GM18517 (cell line): Measurements from ENCODE around the gene NT5C.
"Not testable (repeated sequence)": the region's sequence is repeated elsewhere in the genome, so short reads cannot be mapped to it uniquely, and the experiment has no call there.

Experiments
- ATAC-seq: cut with Tn5 transposase; IDR thresholded peaks from one replicate; pipeline ENCODE4 v1.9.1; 2021; ENCODE audit warnings: mild to moderate bottlenecking, moderate library complexity; ENCODE audit not compliant: unreplicated experiment

NT5C gene

DNA sequence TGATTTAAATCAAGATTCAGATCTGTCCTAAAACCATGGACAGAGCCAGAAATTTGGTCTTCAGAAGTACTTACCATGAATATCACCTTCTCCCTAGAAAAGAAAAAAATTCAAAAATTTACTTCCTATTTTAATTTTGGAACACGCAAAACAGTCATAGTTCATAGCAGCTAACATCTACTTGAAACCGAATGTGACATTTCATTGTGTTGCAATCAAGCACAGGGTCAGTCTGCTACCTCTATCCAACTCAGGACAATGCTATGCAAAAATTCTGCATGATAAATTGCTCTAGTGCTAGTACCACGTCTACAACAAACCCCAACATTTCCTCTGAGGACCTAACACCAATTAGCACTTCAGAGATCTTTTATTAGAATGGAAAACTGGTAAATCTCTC lies 15.1 kb upstream of the NT5C start:
- no peak for ATAC-seq

DNA sequence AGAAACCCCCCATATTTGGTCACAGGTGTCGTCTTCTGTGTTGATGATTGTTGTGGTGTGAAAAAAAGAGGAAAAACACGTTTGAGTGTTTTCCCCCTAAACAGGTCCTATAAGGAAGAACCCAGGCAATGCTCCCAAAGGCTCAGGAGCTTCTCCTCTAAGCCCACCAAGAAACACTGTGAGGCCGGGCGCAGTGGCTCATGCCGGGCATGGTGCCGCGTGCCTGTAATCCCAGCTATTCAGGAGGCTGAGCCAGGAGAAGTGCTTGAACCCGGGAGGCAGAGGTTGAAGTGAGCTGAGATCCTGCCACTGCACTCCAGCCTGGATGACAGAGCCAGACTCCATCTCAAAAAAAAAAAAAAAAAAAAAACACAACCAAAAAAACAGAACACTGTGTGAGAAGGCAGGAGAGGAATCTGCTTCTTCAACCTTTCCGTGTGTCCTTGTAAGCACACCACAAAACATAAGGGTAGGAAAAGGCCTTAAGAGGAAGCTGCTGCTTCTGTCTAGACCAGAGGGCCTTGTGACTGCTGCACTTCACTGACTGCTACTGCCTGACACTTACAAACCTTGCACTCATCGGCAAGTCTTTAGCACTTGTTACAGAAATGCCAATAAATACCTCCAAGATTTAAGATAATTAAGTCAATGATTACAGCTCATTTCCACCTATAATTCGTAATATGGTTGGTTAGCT lies 13.4 kb upstream of the NT5C start:
- ATAC-seq, result no peak

DNA sequence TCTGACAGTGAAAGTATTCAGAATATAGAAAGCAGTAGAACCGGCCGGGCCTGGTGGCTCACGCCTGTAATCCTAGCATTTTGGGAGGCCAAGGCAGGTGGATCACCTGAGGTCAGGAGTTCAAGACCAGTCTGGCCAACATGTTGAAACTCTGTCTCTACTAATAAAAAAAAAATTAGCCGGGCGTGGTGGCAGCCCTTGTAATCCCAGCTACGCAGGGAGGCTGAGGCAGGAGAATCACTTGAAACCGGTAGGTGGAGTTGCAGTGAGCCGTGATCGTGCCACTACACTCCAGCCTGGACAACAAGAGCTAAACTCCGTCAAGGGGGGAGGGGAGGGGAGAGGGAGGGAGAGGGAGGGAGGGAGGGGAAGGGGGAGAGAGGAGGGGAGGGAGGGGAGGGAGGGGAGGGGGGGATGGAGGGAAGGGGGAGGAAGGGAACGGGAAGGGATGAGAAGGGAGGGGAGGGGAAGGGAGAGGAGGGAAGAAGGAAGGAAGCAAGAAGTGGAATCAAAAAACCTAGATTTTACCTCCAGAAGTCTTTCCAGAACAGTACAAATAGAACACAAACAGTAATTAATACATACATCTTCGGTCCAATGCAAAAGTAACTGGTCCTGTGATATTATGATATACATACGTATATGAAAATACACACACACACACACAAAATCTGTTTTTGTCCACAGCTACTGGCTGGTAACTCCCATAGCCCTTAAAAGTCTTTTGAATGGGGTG lies 10.9 kb upstream of the NT5C start:
- no peak for ATAC-seq

DNA sequence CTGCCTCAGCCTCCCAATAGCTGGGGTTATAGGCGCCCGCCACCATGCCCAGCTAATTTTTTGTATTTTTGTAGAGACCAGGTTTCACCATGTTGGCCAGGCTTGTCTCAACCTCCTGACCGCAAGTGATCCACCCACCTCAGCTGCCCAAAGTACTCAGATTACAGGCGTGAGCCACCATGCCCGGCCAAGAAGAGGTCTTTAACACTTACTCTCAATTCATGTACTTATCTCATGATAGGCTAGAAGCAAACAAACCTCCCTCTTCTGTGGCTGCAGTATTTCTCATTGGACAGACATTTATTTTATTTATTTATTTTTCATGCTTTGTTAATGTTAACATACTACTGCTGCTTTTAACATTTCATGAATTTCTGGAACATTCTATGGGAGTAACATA lies 7.0 kb upstream of the NT5C start:
- no peak for ATAC-seq

DNA sequence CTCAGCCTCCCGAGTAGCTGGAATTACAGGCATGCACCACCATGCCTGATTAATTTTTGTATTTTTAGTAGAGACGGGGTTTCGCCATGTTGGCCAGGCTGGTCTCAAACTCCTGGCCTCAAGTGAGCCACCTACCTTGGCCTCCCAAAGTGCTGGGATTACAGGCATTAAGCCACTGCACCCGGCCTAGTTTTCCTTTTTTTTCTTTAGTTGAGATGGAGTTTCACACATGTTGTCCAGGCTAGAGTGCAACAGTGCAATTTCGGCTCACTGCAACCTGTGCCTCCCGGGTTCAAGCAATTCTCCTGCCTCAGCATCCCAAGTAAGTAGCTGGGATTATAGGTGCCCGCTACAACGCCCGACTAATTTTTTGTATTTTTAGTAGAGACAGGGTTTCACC lies 6.2 kb upstream of the NT5C start:
- ATAC-seq, result not testable (repeated sequence)

DNA sequence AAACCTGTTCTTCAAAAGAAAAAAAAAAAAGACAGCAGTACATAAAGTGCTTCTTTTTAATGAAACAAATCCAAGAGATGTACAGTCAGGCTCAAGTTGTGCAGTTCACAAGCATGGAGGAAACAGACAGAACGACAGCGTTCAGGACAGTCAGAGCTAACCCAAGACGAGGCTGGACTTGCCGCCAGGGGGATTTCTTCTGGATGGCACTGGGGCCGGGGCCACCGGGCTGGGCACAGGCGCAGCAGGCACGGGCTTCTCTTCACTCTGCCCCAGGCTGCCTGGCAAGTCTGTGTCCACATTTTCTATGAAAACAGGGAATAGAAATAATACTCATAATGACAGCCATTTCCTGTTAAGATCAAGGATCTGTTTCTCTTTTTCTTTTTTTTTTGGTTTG lies 4.4 kb upstream of the NT5C start:
- no peak for ATAC-seq

DNA sequence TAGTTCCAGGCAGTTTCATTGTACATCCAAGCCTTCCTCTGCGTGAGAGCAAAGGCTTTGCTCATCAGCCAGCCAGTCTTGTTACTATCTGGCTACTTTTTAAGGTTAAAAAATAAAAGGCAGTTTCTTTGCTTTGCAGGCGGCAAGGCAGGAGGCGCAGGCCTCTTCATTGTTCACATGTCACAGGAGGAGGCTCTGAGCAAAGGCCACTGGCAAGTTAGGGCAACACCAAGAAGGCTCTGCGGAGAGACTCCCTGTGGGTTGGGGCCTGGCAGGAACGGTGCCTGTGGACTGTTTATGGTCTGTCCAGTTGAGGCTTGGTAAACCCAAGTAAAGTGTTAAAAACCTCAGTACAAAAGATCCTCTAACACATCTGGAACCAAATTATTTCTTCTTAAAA lies 3.9 kb upstream of the NT5C start:
- no peak for ATAC-seq

DNA sequence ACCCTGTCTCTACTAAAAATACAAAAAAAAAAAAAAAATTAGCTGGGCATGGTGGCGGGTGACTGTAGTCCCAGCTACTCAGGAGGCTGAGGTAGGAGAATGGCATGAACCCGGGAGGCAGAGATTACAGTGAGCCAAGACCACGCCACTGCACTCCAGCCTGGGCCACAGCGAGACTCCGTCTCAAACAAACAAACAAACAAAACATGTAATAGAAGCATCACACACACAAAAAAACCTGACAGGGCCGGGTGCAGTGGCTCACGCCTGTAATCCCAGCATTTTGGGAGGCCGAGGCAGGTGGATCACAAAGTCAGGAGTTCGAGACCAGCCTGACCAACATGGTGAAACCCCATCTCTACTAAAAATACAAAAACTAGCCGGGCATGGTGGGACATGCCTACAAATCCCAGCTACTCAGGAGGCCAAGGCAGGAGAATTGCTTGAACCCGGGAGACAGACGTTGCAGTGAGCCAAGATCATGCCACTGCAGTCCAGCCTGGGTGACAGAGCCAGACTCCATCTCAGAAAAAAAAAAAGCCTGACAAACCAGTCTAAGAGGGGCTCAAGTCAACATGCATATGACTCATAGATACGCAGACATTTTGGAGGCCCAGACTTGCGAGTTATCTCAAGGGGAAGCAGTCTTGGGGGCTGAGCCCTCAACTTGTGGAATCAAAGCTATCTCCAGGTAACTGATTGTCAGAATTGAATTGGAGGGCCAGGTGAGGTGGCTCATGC lies 2.2 kb upstream of the NT5C start:
- ATAC-seq, result not testable (repeated sequence)

DNA sequence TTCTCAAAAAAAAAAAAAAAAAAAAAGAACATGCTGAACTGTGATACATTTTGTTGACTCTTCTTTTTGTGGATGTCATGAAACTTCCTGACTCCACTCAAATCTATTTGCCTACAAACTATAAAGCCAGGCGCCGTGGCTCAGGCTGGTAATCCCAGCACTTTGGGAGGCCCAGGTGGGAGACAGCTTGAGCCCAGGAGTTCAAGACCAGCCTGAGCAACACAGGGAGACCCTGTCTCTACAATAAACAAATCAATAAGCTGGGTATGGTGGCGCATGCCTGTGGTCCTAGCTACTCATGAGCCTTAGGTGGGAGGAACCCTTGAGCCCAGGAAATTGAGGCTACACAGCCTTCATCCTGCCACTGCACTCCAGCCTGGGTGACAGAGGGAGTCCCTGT lies 1.5 kb upstream of the NT5C start:
- no peak for ATAC-seq

DNA sequence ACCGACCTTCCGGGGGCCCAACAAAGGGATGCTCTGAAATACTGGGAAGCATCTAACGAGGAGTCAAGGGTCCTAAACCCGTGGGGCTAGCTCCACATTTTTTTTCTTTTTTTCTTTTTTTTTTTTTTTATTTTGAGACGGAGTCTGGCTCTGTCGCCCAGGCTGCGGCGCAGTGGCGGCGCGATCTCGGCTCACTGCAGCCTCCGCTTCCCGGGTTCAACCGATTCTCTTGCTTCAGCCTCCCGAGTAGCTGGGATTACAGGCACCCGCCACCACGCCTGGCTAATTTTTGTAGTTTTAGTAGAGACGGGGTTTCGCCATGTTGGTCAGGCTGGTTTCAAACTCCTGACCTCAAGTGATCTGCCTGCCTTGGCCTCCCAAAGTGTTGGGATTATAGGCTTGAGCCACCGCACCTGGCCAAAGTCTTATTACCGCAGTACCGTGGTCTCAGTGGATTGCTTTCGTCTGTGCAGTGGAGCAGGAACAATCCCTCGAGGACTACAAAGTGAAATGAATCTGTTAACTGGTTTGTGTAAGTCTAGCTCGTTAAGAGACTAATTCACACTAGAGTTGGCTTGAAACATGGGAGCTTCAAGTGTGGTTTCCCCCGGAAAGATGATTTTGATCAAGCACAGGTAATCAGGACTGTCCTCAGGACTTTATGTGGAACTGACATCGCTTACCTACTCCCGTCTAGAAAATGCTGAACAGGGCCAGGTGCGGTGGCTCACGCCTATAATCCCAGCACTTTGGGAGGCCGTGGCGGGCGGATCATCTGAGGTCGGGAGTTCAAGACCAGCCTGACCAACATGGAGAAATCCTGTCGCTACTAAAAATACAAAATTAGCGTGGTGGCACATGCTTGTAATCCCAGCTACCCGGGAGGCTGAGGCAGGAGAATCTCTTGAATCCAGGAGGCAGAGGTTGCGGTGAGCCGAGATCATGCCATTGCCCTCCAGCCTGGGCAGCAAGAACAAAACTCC lies 767 bp upstream of the NT5C start:
- not testable (repeated sequence) for ATAC-seq

DNA sequence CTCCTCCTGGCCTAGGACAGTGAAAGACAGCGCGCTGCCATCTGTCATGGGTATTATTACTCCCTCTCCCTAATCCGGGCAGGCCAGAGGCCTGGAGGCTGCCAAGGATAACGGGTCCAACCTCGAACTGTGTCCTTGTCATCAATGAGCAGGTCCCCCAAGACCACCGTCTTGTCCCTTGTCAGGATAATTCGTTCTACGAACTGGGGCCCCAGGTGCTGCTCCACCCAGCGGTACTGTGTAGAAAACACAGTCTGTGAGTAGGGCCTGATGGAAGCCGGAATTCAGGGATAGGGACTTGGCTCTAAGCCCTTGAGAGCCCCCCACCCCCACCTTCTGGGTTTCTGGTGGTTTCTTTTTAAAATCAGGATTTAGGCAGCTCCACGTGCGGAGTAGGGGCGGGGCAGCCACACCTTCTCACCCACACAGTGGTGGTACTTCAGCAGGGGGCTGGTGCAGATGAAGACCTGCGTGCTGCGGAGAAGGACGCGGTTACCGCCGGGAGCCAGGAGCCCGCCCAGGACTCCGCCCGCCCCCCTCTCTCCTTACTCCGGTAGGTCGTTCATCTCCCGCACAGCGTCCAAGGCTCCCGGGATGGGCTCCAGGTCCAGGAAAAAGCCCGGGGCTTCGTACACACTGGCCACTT lies 787 bp downstream of the NT5C start:
- no peak for ATAC-seq

DNA sequence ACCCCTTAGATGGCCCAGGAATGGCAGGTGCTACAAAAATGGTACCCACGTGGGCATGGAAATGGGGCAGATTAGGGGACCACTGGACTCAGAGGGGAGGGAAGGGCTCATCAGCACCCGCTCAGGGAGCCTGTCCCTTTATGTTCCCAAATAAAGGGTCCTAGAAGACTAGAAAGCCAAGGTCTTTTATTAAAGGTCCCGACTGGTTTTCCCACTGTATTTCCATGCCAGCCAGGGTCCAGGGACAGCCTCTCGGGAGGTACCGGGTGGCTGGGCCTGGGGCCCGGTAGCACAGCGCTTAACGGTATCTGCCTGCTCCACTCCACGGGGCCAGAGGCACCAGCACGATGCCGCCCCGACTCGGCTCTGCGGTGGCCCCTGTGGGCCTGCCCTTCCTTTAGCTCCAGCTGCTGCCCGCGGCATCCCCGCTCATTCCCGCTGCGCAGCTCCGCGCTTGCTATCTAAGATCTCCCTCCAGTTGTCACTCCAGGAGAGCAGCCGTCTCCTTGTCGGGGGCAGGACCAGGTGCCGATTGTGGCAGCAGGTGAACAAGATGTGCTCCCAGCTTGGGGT lies 1.4 kb downstream of the NT5C start:
- ATAC-seq, result no peak

DNA sequence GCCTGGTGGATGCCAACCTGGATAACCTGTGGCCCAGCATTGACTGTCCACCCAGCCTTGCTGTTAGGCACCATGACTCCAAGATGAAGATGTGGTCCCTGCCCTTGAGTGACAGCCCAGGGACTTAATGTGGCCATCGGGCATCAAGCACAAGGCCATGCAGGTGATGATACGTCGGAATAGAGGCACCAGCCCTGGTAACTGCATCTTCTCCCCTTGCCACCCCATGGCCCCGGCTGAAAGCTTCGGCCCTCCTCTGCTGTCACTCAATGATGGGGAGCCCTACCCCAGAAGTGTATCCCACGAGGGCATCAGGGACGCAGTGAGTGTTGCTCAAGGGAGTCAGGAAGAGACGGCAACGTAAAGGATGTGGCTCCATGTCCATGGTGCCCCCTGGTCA lies 2.0 kb downstream of the NT5C start:
- ATAC-seq, result no peak

DNA sequence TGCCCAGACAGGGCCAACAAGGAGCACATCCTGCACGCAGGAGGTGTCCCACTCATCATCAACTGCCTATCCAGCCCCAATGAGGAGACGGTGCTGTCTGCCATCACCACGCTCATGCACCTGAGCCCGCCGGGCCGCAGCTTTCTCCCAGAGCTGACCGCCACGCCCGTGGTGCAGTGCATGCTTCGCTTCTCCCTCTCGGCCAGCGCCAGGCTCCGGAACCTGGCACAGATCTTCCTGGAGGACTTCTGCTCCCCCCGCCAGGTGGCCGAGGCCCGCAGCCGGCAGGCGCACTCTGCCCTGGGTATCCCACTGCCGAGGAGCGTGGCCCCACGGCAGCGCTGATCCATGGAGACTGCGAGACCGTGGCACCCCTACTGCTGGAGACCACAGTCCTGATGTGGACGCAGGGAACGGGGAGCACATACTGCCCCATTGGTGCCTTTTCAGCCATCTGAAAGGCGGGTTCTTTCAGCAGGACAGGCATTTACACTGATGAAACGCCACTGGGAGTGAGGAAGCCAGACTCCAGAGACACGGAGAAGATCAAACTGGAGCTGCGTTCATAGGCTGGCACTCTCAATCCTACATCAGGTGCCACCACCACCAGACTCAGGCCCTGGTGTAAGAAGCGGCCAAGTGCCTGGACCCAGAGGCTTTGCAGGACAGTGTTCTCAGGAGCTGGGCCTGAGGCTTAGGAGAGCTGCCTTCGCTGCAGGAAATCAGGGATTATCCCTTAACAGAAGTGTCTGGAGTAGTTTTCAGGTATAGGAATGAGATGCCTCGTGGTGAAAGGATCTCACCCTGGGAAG lies 2.6 kb downstream of the NT5C start:
- no peak for ATAC-seq

DNA sequence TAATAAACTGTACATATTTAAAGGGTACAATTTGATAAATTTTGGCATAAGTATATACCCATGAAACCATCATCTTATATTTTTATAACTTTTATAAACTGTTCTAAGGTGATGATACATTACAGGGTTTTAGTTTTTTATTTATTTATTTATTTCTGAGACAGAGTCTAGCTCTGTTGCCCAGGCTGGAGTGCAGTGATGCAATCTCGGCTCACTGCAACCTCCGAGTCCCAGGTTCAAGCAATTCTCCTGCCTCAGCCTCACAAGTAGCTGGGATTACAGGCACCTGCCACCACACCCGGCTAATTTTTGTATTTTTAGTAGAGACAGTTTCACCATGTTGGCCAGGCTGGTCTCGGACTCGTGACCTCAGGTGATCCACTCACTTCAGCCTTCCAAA lies 3.6 kb downstream of the NT5C start:
- ATAC-seq, result not testable (repeated sequence)

DNA sequence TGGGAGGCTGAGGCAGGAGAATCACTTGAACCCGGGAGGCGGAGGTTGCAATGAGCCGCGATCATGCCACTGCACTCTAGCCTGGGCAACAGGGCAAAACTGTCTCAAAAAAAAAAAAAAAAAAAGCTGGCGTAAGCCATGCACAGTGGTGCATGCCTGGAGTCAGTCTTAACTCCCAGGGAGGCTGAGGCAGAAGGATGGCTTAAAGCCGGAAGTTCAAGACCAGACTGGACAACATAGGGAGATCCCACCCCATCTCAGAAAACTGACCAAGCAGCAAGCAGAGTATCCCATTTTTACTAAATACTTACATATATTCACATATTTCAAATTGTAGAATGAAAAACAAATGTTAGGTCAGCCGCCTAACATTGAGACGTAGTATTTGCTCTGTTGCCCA lies 4.6 kb downstream of the NT5C start:
- ATAC-seq, result no peak

DNA sequence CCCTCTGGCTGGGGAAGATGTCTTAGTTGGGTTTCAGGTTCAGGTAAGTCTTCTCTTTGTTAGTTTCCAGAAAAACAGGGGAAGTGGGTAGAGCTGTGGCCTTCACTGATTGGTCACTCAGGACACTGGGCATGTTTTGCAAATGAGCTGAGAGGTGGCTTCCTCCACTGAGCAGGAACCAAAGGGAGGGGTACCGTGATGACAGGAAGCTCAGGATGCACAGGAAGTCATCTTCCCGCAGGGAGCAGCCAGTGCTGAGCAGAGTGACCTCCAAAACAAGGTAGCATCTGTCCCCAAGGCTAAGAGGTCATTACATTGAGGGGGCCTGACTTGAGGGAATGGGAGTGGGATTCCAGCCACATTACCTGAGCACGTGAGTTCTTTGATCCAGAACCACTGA lies 5.6 kb downstream of the NT5C start:
- no peak for ATAC-seq

DNA sequence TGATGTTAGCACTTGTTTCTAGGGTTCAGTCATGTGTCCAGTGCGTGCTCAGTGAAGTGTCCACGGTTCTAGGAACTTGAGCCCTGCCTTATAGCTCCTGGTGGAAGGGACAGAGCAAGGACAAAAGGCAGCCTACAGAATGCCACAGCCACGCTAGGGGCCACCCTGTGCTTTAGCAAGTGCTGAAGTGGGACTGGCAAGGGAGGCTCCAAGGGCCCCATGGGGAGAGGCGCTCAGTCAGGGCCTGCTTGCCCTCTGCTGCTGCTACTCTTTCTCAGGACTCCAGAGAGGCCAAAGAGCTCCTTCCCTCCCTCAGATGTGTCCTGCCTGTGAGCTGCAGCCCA lies 6.8 kb downstream of the NT5C start:
- ATAC-seq, result no peak
